ENCODE measurements around the gene RD3L. TPM values are rescaled to one million over a fixed set of nuclear protein-coding genes. Genes with fewer than 3 reads are reported as not detected.

The RD3L gene
- total and polyA plus RNA-seq, 2 donors (not counting 1 experiment from before 2014, with no cell fraction given): not detected

- H3K27ac ChIP-seq (ENCODE audit: insufficient read depth, low read length): no peak overlapping the region
- no peaks in the 10 kb centered on the region for H3K4me1 ChIP-seq (ENCODE audit: control insufficient read depth, extremely low read depth, insufficient read depth, low read length)
- H3K9me3 ChIP-seq (ENCODE audit: control insufficient read depth, insufficient read depth, low read depth, low read length): no peaks in the 10 kb centered on the region
- no peak for TF ChIP-seq EZH2 (IDR thresholded peaks at IDR 0.05; ENCODE audit: low read length, missing control alignments)
- TF ChIP-seq, protein P1, sequence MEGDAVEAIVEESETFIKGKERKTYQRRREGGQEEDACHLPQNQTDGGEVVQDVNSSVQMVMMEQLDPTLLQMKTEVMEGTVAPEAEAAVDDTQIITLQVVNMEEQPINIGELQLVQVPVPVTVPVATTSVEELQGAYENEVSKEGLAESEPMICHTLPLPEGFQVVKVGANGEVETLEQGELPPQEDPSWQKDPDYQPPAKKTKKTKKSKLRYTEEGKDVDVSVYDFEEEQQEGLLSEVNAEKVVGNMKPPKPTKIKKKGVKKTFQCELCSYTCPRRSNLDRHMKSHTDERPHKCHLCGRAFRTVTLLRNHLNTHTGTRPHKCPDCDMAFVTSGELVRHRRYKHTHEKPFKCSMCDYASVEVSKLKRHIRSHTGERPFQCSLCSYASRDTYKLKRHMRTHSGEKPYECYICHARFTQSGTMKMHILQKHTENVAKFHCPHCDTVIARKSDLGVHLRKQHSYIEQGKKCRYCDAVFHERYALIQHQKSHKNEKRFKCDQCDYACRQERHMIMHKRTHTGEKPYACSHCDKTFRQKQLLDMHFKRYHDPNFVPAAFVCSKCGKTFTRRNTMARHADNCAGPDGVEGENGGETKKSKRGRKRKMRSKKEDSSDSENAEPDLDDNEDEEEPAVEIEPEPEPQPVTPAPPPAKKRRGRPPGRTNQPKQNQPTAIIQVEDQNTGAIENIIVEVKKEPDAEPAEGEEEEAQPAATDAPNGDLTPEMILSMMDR (conservative IDR thresholded peaks at IDR 0.05 in 1 of 2, IDR thresholded peaks at IDR 0.05 in 1 of 2; ENCODE audit: low read depth in 1 of 2, low read length in 2 of 2): no peak
- H2AFZ ChIP-seq (ENCODE audit: low read length): no peak overlapping the region
- DNase-seq (ENCODE audit: low read depth in 2 of 2): no peak
- no peaks in the 10 kb centered on the region for H3K36me3 ChIP-seq (ENCODE audit: control insufficient read depth, insufficient read depth, low read length)
- H3K79me2 ChIP-seq (ENCODE audit: control insufficient read depth, insufficient read depth, low read length): no peaks in the 10 kb centered on the region
- no peaks in the 10 kb centered on the region for H4K20me1 ChIP-seq (ENCODE audit: control insufficient read depth, extremely low read depth, insufficient read depth, low read length)
- H3K27me3 ChIP-seq (ENCODE audit: control insufficient read depth, insufficient read depth, low read length): no peaks in the 10 kb centered on the region
- H3K9ac ChIP-seq (ENCODE audit: insufficient read depth, low read length): no peak overlapping the region
- no peak overlapping the region for H3K4me3 ChIP-seq (replicated peaks in 1 of 4; ENCODE audit: control extremely low read depth in 1 of 4, insufficient read depth in 1 of 4, low read depth in 3 of 4, low read length in 4 of 4)
- no peak overlapping the region for H3K4me2 ChIP-seq (ENCODE audit: extremely low read depth, insufficient read depth, low read length)
These were observed 50.6 kb downstream of the RD3L start for GRCh38 chr14:103891667-103892215.

DNA sequence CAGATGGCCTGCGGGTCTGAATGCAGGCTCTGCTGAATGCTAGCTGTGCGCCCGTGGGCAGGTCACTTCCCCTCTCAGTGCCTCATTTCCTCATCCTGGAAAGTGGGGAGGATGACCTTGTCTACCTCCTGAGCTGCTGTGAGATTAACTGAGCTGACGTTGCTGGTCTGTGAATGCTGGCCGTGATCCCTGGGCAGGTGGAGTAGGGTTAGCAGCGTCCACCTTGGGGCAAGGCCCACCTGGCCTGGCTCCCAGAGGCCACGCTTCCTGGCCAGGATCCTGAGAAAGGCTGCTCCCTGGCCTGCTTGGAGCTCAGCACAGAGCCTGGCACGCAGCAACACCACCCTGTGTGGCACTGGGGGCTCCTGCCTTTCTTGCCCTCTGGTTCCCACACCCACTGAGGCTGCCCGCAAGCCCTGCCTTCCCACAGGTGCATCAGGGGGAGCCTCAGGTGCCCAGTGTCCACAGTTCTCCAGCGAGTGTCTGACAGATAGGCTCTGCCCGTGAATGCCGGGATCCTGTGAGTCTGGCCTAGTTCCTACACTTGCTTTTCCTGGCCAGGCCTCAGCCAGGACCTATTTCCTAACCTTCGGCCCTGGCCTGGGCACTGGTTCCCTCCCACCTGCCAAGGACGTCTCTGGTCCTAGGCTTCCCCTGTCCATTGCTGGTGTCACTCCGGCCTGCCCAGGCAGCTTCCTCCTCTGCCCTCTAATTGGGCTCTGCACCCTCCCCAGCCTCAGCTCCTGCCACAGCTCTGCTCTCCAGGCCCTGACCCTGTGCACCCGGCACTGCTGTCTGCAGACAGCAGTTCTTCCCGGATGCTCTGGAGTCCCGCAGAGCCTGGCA lies 51.3 kb downstream of the RD3L start:
- Histone ChIP-seq H4K20me1 (ENCODE audit: control insufficient read depth, extremely low read depth, insufficient read depth, low read length) (no peaks in the 10 kb centered on the region), H3K27ac (ENCODE audit: insufficient read depth, low read length) (no peak overlapping the region), H2AFZ (ENCODE audit: low read length) (no peak overlapping the region), H3K79me2 (ENCODE audit: control insufficient read depth, insufficient read depth, low read length) (no peaks in the 10 kb centered on the region), H3K36me3 (ENCODE audit: control insufficient read depth, insufficient read depth, low read length) (no peaks in the 10 kb centered on the region), H3K4me3 (replicated peaks in 1 of 4; ENCODE audit: control extremely low read depth in 1 of 4, insufficient read depth in 1 of 4, low read depth in 3 of 4, low read length in 4 of 4) (no peak overlapping the region), H3K27me3 (ENCODE audit: control insufficient read depth, insufficient read depth, low read length) (no peaks in the 10 kb centered on the region), H3K4me1 (ENCODE audit: control insufficient read depth, extremely low read depth, insufficient read depth, low read length) (no peaks in the 10 kb centered on the region), H3K4me2 (ENCODE audit: extremely low read depth, insufficient read depth, low read length) (no peak overlapping the region), H3K9ac (ENCODE audit: insufficient read depth, low read length) (no peak overlapping the region), H3K9me3 (ENCODE audit: control insufficient read depth, insufficient read depth, low read depth, low read length) (no peaks in the 10 kb centered on the region)
- TF ChIP-seq, protein P1 (conservative IDR thresholded peaks at IDR 0.05 in 1 of 2, IDR thresholded peaks at IDR 0.05 in 1 of 2; ENCODE audit: low read depth in 1 of 2, low read length in 2 of 2): no peak
- no peak for TF ChIP-seq EZH2 (IDR thresholded peaks at IDR 0.05; ENCODE audit: low read length, missing control alignments)
- DNase-seq (ENCODE audit: low read depth in 2 of 2): no peak

Other genes with a start within 250 kb of the RD3L start
- gene XRCC3, start 227.1 kb downstream of the RD3L start, total RNA-seq: 2.8 and 9.2 TPM in 2 replicates
- 4.9 and 10.7 TPM in 2 replicates for gene XRCC3, start 227.1 kb downstream of the RD3L start, polyA plus RNA-seq
- 67.0 and 84.9 TPM in 2 replicates for gene ZFYVE21, start 226.7 kb downstream of the RD3L start, total RNA-seq
- 94.5 and 125 TPM in 2 replicates for gene ZFYVE21, start 226.7 kb downstream of the RD3L start, polyA plus RNA-seq
- 1.3 and 2.0 TPM in 2 replicates for gene PPP1R13B, start 95.0 kb downstream of the RD3L start, total RNA-seq
- 2.7 and 3.3 TPM in 2 replicates for gene PPP1R13B, start 95.0 kb downstream of the RD3L start, polyA plus RNA-seq
- gene TDRD9, start 14.1 kb downstream of the RD3L start, total RNA-seq: 0.50 and 1.0 TPM in 2 replicates
- gene TDRD9, start 14.1 kb downstream of the RD3L start, polyA plus RNA-seq: 0.28 and 0.63 TPM in 2 replicates
- not detected in 2 replicates for gene ASPG, start 143.2 kb upstream of the RD3L start, total RNA-seq
- not detected in 2 replicates for gene ASPG, start 143.2 kb upstream of the RD3L start, polyA plus RNA-seq
- under 0.01 and 2.0 TPM in 2 replicates for gene KIF26A, start 196.1 kb upstream of the RD3L start, total RNA-seq
- gene KIF26A, start 196.1 kb upstream of the RD3L start, polyA plus RNA-seq: 0.01 and 0.15 TPM in 2 replicates